H54 (cell line): ENCODE results near the gene CGN.

Source experiments
- DNase-seq: peaks from one replicate; pipeline ENCODE4 v3.0.0; 2011; ENCODE audit warnings: low spot score, mixed read lengths; ENCODE audit not compliant: insufficient read length
- FAIRE-seq: peaks from 3 replicates; lab custom pipeline; 2011; peaks lifted over from hg19 to GRCh38; lab: Jason Lieb, UNC
- POLR2A ChIP-seq: IDR thresholded peaks from 2 replicates; pipeline ENCODE4 v1.6.1; 2011; ENCODE audit warnings: low read depth, mild to moderate bottlenecking, low read length

Gene CGN

DNA sequence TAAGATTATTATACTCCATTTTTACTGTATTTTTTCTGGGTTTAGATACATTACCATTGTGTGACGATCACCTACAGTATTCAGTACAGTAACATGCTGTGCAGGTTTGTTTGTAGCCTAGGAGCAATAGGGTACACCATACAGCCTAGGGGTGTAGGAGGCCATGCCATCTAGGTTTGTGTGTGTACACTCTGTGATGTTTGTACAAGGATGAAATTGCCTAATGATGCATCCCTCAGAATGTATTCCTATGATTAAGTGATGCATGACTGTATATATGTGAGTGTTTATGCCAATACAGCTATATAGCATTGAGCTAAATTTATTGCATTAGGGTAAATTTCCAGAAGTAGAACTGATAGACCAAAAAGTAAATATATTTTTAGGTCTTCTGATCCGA, 52.2 kb downstream of the CGN start:
- TF ChIP-seq POLR2A: no peak
- FAIRE-seq: no peak
- no peak for DNase-seq

GRCh38 chr1:151565502-151566189, 54.5 kb downstream of the CGN start:
- TF ChIP-seq POLR2A: no peak
- FAIRE-seq (no peak), DNase-seq (no peak)

DNA sequence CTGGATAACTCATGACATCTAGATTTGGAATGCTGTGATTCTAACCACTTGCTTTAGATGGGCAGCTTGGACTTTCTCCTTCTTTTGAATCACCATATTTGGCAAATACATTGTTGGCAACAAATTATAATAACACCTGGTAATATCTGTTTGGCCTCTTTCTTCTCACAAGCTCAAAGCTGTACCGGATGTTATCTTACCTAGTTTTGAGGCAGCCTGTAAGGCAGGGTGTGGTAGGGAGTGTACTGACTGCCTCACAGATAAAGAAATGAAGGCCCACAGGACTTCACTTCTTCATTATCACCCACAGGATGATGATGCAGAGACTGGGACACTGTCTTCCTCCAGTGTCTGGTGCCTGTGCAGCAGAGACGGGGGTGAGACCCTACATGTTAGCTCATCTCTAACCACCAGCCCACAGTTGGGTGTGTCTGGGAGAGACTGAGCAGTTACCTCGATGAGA, 57.5 kb downstream of the CGN start:
- FAIRE-seq (no peak), DNase-seq (no peak)
- TF ChIP-seq POLR2A: no peak

- FAIRE-seq: no peak
- no peak for TF ChIP-seq POLR2A
- DNase-seq: no peak
These were observed 59.6 kb downstream of the CGN start for GRCh38 chr1:151570819-151571218.

GRCh38 chr1:151574575-151575529, 63.7 kb downstream of the CGN start:
- peak; percentile 98 for DNase-seq
- FAIRE-seq: no peak
- no peak for TF ChIP-seq POLR2A

GRCh38 chr1:151577173-151577572, 66.0 kb downstream of the CGN start:
- no peak for FAIRE-seq

DNA sequence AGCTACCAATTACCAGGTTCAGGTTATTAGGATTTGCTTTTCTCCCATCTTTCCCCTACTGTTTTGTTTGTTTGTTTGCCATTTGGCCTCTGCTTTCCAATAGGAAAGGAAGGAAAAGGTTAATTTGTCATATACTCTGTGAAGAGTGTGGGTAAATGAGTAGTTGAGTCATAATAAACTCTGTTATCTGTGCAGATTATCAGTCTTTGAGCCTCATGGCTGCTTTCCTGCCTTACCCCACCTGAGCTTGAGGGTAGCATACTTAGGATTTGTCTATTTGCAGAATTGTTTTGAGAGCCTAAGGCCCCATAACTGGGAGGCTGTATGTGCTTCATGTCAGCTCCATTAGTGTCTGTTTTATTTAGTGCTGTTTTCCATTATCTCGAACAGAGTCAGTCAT, 67.8 kb downstream of the CGN start:
- FAIRE-seq (no peak), DNase-seq (no peak)
- TF ChIP-seq POLR2A: no peak

More at GRCh38 chr1:151577173-151577572, 66.0 kb downstream of the CGN start:
- TF ChIP-seq POLR2A: no peak
- no peak for DNase-seq

- TF ChIP-seq POLR2A: no peak
- no peak for FAIRE-seq
- peak; percentile 83 for DNase-seq
These were observed 68.4 kb downstream of the CGN start for GRCh38 chr1:151579436-151580225.

GRCh38 chr1:151581451-151581850, 70.3 kb downstream of the CGN start:
- DNase-seq (no peak), FAIRE-seq (no peak)
- no peak for TF ChIP-seq POLR2A

- TF ChIP-seq POLR2A: no peak
- FAIRE-seq (no peak), DNase-seq (no peak)
These were observed 70.7 kb downstream of the CGN start for GRCh38 chr1:151581921-151582320.

GRCh38 chr1:151583796-151584195, 72.6 kb downstream of the CGN start:
- no peak for TF ChIP-seq POLR2A
- no peak for DNase-seq
- FAIRE-seq: no peak

GRCh38 chr1:151584278-151584677, 73.1 kb downstream of the CGN start:
- no peak for TF ChIP-seq POLR2A
- no peak for FAIRE-seq
- no peak for DNase-seq

DNA sequence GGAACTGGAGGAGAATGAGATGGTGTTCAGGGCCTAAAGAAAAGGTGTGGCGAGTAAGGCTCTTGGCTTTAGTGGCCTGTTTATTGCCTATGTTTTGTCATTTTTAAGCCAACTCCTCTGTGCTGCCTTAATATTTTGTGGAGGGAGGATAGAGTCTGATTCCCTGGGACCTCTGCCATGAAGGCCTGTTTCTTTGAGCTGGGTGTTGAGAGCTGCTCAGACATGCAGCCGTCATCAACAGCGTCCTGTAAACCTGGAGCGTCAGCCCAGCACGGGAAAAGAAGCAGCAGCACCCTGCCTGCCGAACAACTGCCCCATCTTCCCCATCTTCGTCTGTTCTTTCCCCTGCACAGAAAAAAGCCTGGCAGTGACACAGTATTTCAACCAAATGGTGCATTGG, 73.6 kb downstream of the CGN start:
- DNase-seq (no peak), FAIRE-seq (no peak)
- no peak for TF ChIP-seq POLR2A
